ENCODE data around the gene ALDOA.

ALDOA gene

DNA sequence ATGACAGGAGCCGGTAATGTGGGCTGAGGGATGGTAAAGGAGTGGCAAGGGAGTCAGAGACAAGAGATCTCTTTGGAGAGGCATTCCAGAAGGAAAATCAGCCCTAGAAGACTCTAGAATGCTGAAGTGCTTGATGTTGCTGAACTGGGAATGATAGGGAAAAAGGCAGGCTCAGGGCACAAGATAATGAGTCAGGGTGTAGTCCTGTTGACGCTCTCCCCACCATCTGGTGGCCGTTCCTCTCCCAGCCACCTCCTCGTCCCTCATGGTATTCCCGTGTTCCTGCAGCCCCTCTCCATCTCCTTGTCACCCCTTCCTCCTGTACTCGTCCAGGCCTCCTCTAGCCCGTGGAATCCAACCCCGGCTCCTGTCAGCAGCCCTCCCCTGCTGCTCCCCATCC lies 11.1 kb upstream of the ALDOA start:
- no peak for TF ChIP-seq EZH2phosphoT487 (IDR thresholded peaks at IDR 0.05; ENCODE audit: borderline replicate concordance, low read length)
- TF ChIP-seq, protein P1, sequence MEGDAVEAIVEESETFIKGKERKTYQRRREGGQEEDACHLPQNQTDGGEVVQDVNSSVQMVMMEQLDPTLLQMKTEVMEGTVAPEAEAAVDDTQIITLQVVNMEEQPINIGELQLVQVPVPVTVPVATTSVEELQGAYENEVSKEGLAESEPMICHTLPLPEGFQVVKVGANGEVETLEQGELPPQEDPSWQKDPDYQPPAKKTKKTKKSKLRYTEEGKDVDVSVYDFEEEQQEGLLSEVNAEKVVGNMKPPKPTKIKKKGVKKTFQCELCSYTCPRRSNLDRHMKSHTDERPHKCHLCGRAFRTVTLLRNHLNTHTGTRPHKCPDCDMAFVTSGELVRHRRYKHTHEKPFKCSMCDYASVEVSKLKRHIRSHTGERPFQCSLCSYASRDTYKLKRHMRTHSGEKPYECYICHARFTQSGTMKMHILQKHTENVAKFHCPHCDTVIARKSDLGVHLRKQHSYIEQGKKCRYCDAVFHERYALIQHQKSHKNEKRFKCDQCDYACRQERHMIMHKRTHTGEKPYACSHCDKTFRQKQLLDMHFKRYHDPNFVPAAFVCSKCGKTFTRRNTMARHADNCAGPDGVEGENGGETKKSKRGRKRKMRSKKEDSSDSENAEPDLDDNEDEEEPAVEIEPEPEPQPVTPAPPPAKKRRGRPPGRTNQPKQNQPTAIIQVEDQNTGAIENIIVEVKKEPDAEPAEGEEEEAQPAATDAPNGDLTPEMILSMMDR (IDR thresholded peaks at IDR 0.05; ENCODE audit: low read depth, low read length, poor library complexity, severe bottlenecking), result no peak
- H4K20me1 ChIP-seq (ENCODE audit: control insufficient read depth, insufficient read depth, low read depth, low read length), result no peaks in the 10 kb centered on the region
- H3K4me3 ChIP-seq (ENCODE audit: low read length), result peak overlapping the region; percentile 20; the same call in 1 of the 2 replicates
- no peaks in the 10 kb centered on the region for H3K27me3 ChIP-seq (ENCODE audit: control insufficient read depth, low read length)
- H3K9me3 ChIP-seq (ENCODE audit: control insufficient read depth, insufficient read depth, low read length), result no peaks in the 10 kb centered on the region
- H3F3A ChIP-seq (ENCODE audit: control insufficient read depth, insufficient read depth), result no peaks in the 10 kb centered on the region; the same call in 1 of the 2 replicates
- H3K36me3 ChIP-seq (ENCODE audit: control insufficient read depth, low read length), result peaks cover 6% of the 10 kb centered on the region; the same call in 1 of the 2 replicates
- no peak overlapping the region for H3K27ac ChIP-seq (ENCODE audit: low read depth, low read length)
- H3K4me1 ChIP-seq (ENCODE audit: control insufficient read depth, low read length), result peaks cover 28% of the 10 kb centered on the region
- H3K9me2 ChIP-seq (replicated peaks; ENCODE audit: control insufficient read depth, low read length), result no peaks in the 10 kb centered on the region
- H3K4me2 ChIP-seq (ENCODE audit: low read length), result peak overlapping the region; percentile 51
- peaks cover 15% of the 10 kb centered on the region for H3K79me2 ChIP-seq (ENCODE audit: control insufficient read depth, low read length)

DNA sequence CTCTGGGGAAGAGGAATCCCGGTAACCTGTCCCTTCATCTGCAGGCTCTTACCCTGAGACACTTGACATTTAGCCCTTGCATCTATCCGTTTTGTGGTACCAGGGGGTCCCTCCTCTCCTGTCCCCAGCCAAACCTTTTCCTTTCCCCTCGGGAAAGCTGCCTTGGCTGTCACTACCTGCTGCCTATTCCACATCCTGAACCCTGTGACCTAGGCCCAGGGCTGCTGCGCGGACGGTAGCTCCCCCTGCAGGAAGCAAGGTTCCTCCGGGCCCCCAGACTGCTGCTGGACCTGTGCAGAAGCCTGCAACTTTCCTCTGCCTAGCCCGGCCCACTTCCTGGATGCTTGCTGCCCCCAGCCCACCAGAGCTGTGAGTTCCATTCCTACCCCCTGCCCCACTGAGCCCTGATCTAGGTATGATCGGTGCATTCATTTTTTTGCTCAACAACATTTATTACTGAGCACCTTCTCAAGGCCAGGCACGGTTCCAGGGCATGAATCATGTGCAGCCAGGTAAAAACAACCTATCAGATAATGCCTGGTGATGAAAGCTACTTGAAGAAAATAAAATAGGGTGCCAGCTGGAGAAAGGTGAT lies 10.5 kb upstream of the ALDOA start:
- Histone ChIP-seq H3K27ac (ENCODE audit: low read depth, low read length) (no peak overlapping the region), H3K4me3 (ENCODE audit: low read length) (peak overlapping the region; percentile 20; the same call in 1 of the 2 replicates), H4K20me1 (ENCODE audit: control insufficient read depth, insufficient read depth, low read depth, low read length) (no peaks in the 10 kb centered on the region), H3K79me2 (ENCODE audit: control insufficient read depth, low read length) (peaks cover 15% of the 10 kb centered on the region), H3K4me2 (ENCODE audit: low read length) (peak overlapping the region; percentile 51), H3K9me3 (ENCODE audit: control insufficient read depth, insufficient read depth, low read length) (no peaks in the 10 kb centered on the region), H3K9me2 (replicated peaks; ENCODE audit: control insufficient read depth, low read length) (no peaks in the 10 kb centered on the region), H3K27me3 (ENCODE audit: control insufficient read depth, low read length) (no peaks in the 10 kb centered on the region), H3F3A (ENCODE audit: control insufficient read depth, insufficient read depth) (no peaks in the 10 kb centered on the region; the same call in 1 of the 2 replicates), H3K36me3 (ENCODE audit: control insufficient read depth, low read length) (peaks cover 6% of the 10 kb centered on the region; the same call in 1 of the 2 replicates), H3K4me1 (ENCODE audit: control insufficient read depth, low read length) (peaks cover 28% of the 10 kb centered on the region)
- no peak for TF ChIP-seq EZH2phosphoT487 (IDR thresholded peaks at IDR 0.05; ENCODE audit: borderline replicate concordance, low read length)
- TF ChIP-seq, protein P1 (IDR thresholded peaks at IDR 0.05; ENCODE audit: low read depth, low read length, poor library complexity, severe bottlenecking), result peak; percentile 90

DNA sequence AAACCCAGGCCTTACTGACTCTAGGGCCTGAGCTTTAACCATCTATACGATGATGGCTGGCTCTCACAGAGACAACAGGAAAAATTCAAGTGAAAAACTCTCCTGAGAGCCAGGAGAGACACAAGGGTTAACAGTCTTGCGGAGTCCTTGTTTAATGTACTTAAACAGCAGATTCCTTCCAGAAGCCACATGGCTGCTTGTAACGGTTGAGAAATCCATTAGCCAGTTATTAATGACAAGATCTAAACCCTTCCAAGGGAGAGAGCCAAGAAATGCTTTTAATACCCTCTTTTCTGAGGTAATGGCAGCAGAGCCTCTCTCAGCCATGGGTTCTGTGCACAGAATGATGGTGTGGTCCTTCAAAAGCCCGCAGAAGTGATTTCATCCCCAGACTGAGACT lies 5.2 kb upstream of the ALDOA start:
- Histone ChIP-seq H4K20me1 (ENCODE audit: control insufficient read depth, insufficient read depth, low read depth, low read length) (no peaks in the 10 kb centered on the region), H3F3A (ENCODE audit: control insufficient read depth, insufficient read depth) (peaks cover 5% of the 10 kb centered on the region), H3K9me3 (ENCODE audit: control insufficient read depth, insufficient read depth, low read length) (no peaks in the 10 kb centered on the region), H3K4me2 (ENCODE audit: low read length) (no peak overlapping the region), H3K9me2 (replicated peaks; ENCODE audit: control insufficient read depth, low read length) (no peaks in the 10 kb centered on the region), H3K79me2 (ENCODE audit: control insufficient read depth, low read length) (peaks cover 18% of the 10 kb centered on the region), H3K27ac (ENCODE audit: low read depth, low read length) (no peak overlapping the region), H3K4me3 (ENCODE audit: low read length) (no peak overlapping the region), H3K36me3 (ENCODE audit: control insufficient read depth, low read length) (peaks cover 17% of the 10 kb centered on the region), H3K4me1 (ENCODE audit: control insufficient read depth, low read length) (peaks cover 11% of the 10 kb centered on the region), H3K27me3 (ENCODE audit: control insufficient read depth, low read length) (no peaks in the 10 kb centered on the region)
- no peak for TF ChIP-seq EZH2phosphoT487 (IDR thresholded peaks at IDR 0.05; ENCODE audit: borderline replicate concordance, low read length)
- TF ChIP-seq, protein P1 (IDR thresholded peaks at IDR 0.05; ENCODE audit: low read depth, low read length, poor library complexity, severe bottlenecking), result no peak

Data from DOHH2 (cell line).